Erythroblast (primary cell): ENCODE data around the gene ELOVL5.

Source experiments
- GATA1 ChIP-seq: IDR thresholded peaks from 2 replicates; pipeline ENCODE4 v1.6.1; 2011; ENCODE audit warnings: low read depth, mild to moderate bottlenecking, control low read depth, low read length, moderate library complexity
- POLR2A ChIP-seq: IDR thresholded peaks from 2 replicates; pipeline ENCODE4 v1.6.1; 2011; ENCODE audit warnings: mild to moderate bottlenecking, low read length

DNA sequence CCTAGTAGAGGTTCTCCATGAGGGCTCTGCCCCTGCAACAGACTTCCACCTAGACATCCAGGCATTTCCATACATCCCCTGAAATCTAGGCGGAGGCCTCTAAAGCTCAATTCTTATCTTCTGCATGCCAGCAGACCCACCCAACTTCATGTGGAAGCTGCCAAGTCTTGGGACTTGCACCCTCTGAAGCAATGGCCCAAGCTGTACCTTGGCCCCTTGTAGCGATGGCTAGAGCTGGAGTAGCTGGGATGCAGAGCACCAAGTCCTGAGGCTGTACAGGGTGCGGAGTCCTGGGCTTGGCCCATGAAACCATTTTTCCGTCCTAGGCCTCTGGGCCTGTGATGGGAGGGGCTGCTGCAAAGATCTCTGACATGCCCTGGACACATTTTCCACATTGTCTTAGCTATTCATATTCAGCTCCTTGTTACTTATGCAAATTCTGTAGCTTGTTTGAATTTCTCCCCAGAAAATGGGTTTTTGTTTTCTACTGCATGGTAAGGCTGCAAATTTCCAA is 17.4 kb upstream of the ELOVL5 start:
- TF ChIP-seq POLR2A (no peak), GATA1 (no peak)
